HG02970 (cell line): ENCODE measurements around the gene ZNF135.

ENCODE experiments used
- ATAC-seq: cut with Tn5 transposase; IDR thresholded peaks from one replicate; pipeline ENCODE4 v1.9.1; 2021; ENCODE audit warnings: mild to moderate bottlenecking, moderate library complexity, moderate number of reproducible peaks; ENCODE audit not compliant: unreplicated experiment, low FRiP score

Gene ZNF135

DNA sequence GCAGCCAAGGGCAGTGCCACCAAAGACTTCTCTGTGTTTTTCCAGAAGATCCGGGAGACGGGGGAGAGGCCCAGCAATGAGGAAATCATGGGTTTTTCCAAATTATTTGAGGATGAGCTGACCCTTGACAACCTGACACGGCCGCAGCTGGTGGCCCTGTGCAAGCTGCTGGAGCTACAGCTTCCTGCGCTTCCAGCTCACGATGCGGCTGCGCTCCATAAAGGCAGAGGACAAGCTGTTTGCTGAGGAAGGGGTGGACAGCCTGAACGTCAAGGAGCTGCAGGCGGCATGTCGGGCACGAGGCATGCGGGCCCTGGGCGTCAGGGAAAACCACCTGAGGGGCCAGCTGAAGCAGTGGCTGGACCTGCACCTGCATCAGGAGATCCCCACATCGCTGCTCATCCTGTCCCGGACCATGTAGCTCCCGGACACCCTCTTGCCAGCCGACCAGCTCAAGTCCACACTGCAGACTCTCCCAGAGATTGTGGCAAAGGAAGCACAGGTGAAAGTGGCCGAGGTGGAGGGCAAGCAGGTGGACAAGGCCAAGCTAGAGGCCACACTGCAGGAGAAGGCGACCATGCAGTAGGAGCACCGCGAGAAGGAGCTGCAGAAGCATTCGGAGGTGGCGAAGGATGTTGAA lies 13.6 kb upstream of the ZNF135 start:
- no peak for ATAC-seq

DNA sequence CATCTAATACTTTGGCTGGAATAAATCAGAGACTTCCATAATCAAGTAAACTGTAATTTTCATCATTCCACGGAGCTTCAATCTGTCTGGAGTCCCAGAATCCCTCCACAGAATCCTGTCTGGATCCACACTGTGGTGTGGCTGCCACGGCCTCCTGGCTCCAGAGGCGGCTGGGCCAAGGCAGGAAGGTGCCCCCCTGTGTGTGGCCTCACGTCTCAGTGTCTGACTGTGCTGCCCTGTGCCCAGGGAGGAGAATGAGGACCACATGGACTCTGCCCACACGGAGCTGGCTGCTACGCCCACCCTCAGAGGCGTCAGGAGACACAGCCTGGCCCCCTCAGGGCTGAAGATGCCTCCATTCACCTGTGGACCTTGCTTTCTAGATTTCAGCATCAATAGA lies 12.2 kb upstream of the ZNF135 start:
- ATAC-seq: no peak

DNA sequence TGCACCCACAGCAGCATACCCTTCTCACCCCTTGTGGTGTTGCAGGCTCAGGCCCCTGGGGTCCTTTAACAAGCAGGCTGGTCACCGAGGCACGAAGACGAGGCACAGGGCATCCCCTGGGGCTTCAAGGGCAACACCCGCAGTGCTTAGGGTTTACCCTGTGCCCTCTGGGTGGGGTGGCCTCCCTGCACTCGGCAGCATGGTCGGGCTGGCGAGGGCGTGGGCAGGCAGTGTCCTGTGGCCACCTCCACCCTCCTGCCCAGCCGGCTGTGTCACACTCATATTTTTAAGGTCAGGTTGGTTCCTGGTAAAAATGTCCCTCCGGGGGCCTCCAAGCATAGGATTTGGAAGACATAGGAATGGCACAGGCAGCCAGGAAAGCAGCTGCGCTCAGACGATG lies 11.4 kb upstream of the ZNF135 start:
- ATAC-seq: no peak

DNA sequence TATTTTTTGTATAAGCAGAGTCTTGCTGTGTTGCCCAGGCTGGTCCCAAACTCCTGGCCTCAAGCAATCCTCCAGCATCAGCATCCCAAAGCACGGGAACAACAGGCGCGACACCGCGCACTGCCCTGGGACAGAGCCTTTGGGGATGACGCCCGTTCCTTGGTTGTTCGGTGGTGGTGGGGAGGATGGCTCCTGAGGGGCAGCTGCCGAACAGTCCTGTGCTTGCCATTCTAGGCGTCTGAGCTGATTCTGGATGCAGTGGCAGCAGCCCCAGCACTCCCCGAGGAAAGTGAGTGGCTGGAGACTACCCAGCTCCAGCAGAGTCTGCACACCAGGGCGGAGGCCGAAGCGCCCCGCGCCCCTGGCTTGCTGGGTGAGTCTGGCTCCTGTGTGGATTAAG lies 6.8 kb upstream of the ZNF135 start:
- no peak for ATAC-seq

DNA sequence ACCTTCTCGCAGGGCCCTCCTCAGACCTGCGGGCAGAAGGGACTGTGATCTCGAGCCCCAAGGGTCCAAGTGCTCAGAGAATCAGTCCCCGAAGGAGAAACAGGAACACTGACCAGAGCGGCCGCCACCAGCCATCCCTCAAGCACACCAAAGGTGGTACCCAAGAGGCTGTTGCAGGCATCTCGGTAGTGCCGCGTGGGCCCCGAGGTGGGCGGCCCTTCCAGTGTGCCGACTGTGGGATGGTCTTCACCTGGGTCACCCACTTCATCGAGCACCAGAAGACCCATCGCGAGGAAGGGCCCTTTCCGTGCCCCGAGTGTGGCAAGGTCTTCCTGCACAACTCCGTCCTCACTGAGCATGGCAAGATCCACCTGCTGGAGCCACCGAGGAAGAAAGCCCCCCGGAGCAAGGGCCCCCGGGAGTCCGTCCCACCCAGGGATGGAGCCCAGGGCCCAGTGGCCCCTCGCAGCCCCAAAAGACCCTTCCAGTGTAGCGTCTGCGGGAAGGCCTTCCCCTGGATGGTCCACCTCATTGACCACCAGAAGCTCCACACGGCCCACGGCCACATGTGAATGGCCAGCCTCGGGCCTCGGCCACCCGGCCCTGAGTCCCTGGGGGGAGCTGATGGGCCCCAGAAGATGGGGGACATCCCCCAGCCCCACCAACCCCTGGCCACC lies 5.5 kb upstream of the ZNF135 start:
- no peak for ATAC-seq

DNA sequence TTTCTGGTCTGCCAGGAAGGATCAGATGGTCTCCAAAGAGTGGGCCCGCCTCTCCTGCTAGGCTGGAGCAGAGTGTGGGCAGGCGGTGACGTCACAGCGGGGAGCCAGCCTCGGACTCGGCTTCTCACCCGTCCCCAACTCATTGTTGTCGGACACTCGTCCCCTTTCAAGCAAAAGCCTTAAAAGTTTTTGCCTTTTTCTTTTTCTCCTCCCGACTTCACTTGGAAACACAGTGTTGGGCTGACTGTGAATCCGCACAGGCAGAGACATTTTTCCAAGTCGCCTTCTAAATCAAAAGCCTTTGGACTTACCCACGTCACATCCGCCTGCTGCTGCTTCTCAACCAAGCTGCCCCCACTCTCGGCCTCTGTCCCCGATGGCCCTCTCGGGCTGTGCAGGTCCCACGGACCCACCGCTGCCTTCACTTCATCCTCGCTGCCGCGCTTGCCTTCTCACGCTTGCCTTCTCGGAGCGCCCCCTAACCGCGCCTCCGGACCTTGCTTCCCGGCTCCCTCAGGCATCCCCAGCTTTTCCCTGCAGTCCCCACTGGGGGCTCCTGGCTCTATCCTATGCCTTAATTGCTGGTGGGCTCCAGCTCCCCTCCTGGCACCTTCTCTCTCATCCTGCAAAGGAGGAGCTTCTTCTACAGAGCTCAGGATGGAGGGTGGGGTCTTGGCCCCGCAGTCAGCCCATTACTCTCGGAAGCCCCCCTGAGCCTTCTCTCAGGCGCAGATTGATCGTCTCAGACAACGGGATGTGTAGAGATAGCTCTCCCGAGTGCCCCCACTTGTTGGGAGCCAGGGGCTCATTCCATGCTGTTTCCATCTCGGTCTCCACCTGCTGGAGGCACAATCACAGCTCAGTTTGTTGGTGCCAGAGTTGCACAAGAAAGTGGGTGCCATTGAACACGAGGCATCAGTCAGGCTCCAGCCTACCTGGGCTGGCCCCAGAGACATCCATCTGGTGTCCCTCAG lies 3.9 kb upstream of the ZNF135 start:
- no peak for ATAC-seq

DNA sequence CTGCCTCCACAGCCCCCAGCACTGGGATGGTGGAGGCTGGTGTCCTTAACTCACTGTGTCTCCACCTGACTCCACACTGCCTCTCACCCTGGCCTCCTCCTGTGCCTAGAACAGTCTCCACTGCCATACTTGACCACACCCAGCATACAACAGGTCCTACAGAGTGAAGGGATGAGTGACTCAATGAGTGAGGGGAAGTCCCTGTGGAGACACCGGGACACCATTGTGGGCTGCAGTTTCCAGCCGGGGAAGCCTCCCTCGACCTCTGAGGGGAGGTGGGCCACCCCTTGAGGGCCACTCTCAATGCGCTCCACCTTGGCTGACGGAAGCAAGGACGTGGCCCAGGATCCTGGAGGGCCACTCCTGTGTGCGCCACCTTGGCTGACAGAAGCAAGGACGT lies 2.8 kb upstream of the ZNF135 start:
- no peak for ATAC-seq

DNA sequence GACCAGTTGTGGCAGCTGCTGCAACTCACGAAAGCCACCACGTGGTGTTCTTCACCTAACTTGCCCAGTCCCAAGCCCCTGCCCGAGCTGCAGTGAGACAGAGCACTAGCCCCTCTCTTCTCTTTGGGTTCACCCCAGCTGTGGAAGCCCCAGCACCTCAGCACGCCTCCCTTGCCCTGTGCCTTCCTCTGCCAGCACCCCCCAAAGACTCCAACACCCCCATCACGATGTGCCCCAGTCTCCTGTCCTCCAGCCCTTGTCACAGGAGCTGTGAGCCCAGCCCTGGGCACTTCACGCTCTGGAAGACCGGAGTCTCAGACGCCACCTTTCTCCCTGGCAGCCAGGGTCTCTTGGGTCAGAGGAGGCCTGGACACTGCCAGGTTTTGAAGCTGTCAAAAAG lies 2.2 kb upstream of the ZNF135 start:
- no peak for ATAC-seq

DNA sequence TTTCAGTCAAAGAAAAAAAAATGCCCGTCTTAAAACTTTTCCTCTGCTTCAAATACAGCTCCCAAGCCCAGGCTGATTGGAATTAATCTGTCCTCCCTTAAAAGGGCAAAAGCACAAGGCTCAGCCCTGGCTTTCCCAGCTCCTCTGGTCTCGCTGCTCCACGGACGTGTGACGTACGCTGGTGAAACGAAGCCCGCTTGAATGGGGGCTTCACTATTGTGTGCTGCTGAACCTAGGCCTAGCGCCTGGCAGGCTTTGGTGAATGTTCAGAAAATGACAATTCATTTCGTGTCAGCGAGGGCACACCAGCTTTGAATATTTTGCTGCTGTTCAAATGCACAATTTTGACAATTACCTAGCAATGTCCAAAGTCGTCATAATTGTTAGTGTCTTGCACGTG lies 615 bp upstream of the ZNF135 start:
- ATAC-seq: no peak

DNA sequence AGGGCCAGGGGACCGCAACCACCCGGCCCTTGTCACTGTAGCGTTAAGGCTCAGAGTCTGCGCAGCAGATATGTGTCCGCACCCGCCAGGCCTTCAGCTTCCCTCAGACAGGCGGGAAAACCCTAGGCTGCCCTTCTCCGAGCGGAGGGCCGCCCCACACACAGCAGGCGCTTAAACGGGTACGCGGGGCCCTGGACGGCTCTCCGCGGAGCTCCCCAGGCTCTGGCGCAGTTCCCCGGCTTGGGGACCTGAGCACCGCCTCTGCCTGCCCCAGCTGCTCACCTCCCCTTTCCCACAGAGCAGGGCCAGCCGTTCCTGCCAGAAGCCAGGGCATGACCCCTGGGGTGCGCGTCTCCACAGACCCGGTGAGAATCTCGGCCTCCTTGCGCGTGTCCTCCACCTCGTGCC lies 593 bp downstream of the ZNF135 start:
- ATAC-seq: no peak

DNA sequence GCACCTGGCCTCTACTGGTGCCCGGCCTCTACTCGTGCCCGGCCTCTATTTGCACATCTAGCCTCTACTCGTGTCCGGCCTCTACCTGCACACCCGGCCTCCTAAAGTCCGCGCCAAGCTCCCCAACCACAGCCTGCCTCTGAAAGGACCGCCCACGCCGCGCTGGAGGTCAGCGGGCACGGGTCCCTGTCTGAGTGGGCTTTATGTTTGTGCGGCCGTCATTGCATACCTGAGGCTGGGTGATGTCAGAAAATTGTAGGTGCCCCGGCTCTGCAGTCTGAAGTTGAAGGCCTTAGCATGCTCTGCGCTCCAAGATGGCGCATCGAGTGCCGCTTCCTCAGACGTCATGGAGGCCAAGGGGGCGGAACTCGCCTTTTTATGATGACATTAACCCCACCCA lies 1.1 kb downstream of the ZNF135 start:
- no peak for ATAC-seq

DNA sequence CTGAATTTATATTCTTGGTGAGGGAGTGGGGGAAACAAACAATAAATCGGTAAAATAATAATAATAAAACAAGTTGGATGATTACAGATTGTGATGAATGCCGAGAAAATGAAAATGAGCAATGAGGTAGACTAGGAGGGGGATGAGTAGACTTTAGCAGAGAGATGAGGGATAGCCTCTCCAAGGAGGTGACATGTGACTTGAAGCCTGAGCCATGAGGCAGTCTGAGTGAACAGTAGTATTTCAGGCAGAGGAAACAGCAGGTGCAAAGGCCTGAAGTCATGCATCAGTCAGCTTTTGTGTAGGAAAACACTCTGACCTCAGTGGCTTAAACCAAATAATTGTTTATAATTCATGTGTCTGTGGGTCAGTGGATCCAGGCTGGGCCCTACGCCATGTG lies 4.6 kb downstream of the ZNF135 start:
- no peak for ATAC-seq

DNA sequence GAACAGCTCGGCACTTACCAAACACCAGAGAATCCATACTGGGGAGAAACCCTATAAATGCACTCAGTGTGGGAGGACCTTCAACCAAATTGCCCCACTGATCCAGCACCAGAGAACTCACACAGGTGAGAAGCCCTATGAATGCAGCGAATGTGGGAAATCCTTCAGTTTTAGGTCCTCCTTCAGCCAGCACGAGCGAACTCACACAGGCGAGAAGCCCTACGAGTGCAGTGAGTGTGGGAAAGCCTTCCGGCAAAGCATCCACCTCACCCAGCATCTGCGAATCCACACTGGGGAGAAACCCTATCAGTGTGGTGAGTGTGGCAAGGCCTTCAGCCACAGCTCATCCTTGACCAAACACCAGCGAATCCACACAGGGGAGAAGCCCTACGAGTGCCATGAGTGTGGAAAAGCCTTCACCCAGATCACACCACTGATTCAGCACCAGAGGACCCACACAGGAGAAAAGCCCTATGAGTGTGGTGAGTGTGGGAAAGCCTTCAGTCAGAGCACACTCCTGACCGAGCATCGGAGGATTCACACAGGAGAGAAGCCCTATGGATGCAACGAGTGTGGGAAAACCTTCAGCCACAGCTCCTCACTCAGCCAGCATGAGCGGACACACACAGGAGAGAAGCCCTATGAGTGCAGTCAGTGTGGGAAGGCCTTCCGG lies 8.3 kb downstream of the ZNF135 start:
- ATAC-seq: no peak

DNA sequence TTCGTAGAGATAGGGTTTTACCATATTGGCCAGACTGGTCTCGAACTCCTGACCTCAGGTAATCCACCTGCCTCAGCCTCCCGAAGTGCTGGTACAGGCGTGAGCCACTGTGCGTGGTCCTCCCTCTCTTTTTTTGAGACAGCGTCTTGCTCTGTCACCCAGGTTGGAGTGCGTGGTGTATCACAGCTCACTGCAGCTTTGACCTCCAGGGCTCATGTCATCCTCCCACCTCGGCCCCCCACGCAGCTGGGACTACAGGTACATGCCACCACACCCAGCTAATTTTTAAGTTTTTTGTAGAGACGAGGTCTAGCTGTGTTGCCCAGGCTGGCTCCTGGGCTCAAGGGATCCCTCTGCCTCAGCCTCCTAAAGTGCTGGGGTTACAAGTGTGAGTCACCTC lies 20.7 kb downstream of the ZNF135 start:
- ATAC-seq: no peak

DNA sequence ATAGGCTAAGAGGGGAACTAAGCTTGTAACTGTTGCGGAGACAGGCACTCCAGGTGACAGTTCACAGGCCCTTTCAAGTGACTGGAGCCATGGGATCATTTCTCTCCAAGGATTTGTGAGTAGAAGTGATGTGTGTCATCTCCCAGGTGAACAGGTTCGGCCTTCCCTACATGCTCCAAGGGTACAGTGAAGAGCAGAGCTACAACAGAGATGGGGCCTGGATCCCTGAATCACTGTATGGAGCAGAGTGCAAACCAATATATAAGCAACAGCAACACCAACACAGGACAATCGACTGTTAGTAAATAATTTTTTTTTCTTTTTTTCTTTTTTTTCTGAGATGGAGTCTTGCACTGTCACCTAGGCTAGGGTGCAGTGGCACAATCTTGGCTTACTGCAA lies 23.9 kb downstream of the ZNF135 start:
- ATAC-seq: no peak

DNA sequence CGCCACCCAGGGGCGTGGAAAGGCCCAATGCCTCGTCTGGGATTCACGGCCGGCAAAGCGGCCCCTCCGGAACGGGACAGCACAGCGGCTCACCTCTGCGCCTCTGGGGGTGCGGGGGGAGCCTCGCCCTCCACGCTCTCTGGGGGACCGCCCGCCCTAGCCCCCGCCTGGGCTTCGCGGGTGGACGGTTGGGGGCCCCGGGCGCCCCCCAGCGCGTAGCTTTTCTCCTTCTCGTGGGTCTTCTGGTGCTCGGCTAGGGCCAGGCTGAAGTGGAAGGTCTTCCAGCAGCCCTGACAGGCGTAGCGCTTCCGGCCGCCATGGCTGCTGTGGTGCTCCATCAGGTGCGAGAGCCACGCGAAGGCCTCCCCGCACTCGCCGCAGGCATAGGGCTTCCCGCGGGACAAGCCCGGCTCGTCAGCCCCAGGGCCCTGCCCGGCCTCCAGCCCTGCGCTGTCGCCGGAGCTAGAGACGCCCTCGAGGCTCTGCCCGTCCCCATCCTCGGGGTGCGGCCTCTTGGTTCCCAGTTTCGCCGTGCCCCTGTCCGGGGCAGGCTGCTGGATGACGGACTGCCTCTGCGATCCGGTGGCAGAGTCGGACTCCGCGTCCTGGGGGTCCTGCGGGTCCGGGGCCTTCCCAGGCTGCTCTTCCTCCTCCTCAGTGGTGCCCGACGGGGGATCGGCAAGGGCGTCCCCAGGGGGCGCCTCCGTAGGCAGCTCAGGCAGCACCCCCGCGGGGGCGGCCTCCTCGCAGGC lies 25.7 kb downstream of the ZNF135 start:
- no peak for ATAC-seq

DNA sequence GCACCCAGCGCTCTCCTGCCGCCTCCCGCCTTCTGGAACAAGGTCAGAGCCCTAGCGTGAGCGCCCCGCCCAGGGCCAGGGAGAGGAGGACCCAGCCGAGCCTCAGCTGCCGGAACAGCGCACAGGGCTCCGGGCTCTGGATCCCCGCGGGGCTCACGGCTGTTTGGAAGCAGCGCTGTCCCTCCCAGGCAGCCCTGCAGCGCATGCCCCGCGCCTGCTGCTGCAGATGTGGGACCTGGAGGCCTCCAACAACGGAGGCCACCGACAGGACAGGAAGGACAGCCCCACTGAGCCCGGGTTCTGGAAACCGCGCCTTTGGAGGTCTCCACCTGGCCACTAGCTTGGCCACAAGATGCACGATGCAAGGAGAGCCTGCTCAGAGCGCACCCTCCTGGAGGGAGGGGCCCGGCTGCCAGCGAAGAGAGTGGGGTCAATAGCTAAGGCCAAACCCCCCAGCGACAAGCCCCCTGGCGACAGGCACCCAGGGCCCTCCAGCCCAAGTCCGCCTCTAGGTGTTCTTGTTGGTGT lies 26.3 kb downstream of the ZNF135 start:
- no peak for ATAC-seq

DNA sequence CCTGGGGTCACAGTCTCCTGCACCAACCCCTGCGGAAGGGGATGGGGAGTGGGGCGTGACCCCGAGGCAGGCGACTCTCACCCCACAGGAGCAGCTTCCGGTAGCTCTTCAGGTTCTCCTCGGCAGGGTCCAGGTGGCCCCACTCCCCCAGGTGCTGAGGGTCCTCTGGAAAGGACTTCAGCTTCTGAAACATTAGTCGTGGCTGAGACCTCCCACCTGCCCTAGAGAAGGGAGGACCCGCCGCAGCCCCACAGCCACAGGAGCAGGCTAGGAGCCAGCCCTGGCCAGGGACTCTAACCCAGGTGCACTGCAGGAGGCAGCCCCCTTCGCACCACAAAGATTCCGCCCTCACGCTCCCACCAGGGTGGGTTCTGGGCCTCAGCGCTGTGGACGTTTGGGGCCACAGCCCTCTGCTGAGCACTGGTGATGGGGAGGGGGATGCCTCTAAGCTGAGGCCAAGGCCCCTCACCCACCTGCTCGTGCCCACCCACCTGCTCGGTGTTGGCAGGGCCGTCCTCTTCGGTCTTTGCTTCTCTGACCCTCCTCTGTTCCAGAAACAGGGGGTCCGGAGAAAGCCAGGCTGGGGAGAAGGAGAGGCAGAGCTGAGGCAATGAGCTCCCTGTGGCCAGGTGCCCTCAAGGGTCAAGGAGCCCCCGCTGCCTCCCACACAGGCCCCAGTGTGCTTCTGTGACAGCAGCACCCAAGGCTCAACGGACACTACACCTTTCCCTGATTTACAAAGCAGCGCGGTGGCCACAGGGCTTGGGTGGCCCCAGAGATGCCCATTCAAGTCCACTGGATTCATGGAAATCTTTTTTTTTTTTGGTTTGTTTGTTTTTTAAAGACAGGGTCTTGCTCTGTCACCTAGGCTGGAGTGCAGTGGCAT lies 28.0 kb downstream of the ZNF135 start:
- no peak for ATAC-seq

DNA sequence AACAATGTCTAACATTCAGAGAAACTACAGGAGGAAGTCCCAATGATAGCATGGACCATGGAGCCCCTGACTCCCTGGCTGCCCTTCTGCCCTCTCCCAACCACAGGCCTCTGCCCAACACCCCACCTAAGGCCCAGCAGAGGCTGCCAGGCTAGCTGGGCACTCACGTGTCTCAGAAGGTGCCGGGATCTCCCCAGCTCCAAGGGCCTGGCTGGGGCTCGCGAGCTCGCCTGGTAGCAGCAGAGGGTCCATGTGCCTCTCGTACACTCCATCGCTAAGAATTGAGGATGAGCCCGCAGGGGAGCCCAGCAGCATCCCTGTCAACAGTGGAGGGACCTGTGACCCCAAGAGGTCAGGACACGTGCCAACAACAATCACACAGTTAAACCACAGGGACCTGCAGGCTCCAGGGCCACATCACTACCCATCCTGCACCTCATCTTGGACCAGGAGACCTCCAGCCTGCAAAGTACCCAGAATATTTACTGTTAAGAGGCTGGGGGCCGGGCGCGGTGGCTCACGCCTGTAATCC lies 29.5 kb downstream of the ZNF135 start:
- no peak for ATAC-seq
